Neural cell (in vitro differentiated cells): ENCODE results near the gene PARP11. TPM values are rescaled to one million over a fixed set of nuclear protein-coding genes. Genes with fewer than 3 reads are reported as not detected.
A peak's percentile ranks its signal among the peaks of the same experiment; 100 is the strongest.

Experiments used
- H2AFZ ChIP-seq: fragments of 200-600, 300-800 bp; sonication (generic), shearing (Covaris generic); 2 replicates; pipeline ENCODE4 v1.6.0; 2014; ENCODE audit warnings: low read depth, mild to moderate bottlenecking, antibody characterized with exemption, low read length, moderate library complexity
- H3F3A ChIP-seq: fragments of 200-600 bp; shearing (Covaris generic); 2 replicates; pipeline ENCODE4 v1.6.1; 2016; ENCODE audit warnings: mild to moderate bottlenecking, moderate library complexity, mixed read lengths, antibody characterized with exemption, low read length; ENCODE audit not compliant: insufficient read depth, poor library complexity, severe bottlenecking
- H3K27ac ChIP-seq: fragments of 200-600, 300-800 bp; sonication (generic), shearing (Covaris generic); 2 replicates; pipeline ENCODE4 v1.5.1; 2014; ENCODE audit warnings: mild to moderate bottlenecking, low read length, moderate library complexity
- H3K27me3 ChIP-seq: fragments of 300-800, 200-600 bp; sonication (generic), shearing (Covaris generic); 2 replicates; pipeline ENCODE4 v1.6.0; 2014; ENCODE audit warnings: mild to moderate bottlenecking, low read depth, low read length, moderate library complexity; ENCODE audit not compliant: insufficient read depth
- H3K36me3 ChIP-seq: fragments of 300-800, 200-600 bp; sonication (generic), shearing (Covaris generic); 2 replicates; pipeline ENCODE4 v1.5.1; 2014; ENCODE audit warnings: mild to moderate bottlenecking, antibody characterized with exemption, low read length, moderate library complexity; ENCODE audit not compliant: insufficient read depth
- H3K4me2 ChIP-seq: fragments of 300-800, 200-600 bp; sonication (generic), shearing (Covaris generic); 2 replicates; pipeline ENCODE4 v1.6.0; 2014; ENCODE audit warnings: mild to moderate bottlenecking, low read length
- H3K4me3 ChIP-seq: fragments of 300-800, 200-600 bp; sonication (generic), shearing (Covaris generic); 2 replicates; pipeline ENCODE4 v1.5.1; 2014; ENCODE audit warnings: mild to moderate bottlenecking, low read length, moderate library complexity
- H3K79me2 ChIP-seq: fragments of 200-600 bp; shearing (Covaris generic); replicated peaks from 2 replicates; pipeline ENCODE4 v1.6.0; 2014; ENCODE audit warnings: mild to moderate bottlenecking, low read length, moderate library complexity; ENCODE audit not compliant: insufficient read depth
- H3K9ac ChIP-seq: fragments of 300-800, 200-600 bp; sonication (generic), shearing (Covaris generic); 2 replicates; pipeline ENCODE4 v1.6.1; 2016; ENCODE audit warnings: mild to moderate bottlenecking, low read length, mixed read lengths
- H3K9me2 ChIP-seq: fragments of 200-600 bp; shearing (Covaris generic); 2 replicates; pipeline ENCODE4 v1.6.1; 2016; ENCODE audit warnings: mild to moderate bottlenecking, low read length, mixed read lengths; ENCODE audit not compliant: insufficient read depth
- H3K9me3 ChIP-seq: fragments of 200-600, 300-800 bp; sonication (generic), shearing (Covaris generic); 2 replicates; pipeline ENCODE4 v1.6.1; 2016; ENCODE audit warnings: mild to moderate bottlenecking, mixed run types, low read length, moderate library complexity, mixed read lengths
- H4K20me1 ChIP-seq: fragments of 200-600 bp; shearing (Covaris generic); 2 replicates; pipeline ENCODE4 v1.6.1; 2016; ENCODE audit warnings: mild to moderate bottlenecking, mixed run types; ENCODE audit not compliant: insufficient read depth
- EP300 ChIP-seq: fragments of 450-650 bp; conservative IDR thresholded peaks from 2 replicates; pipeline ENCODE4 v1.6.1; 2014; ENCODE audit warnings: antibody characterized with exemption, mild to moderate bottlenecking, moderate library complexity; ENCODE audit not compliant: poor library complexity, severe bottlenecking
- EZH2 ChIP-seq: fragments of 200-600, 300-800 bp; shearing (Covaris generic), sonication (generic); IDR thresholded peaks from 2 replicates; pipeline ENCODE4 v1.6.1; 2014; ENCODE audit warnings: antibody characterized with exemption, low read length, borderline replicate concordance, mild to moderate bottlenecking; ENCODE audit not compliant: insufficient read depth, poor library complexity, severe bottlenecking
- MXI1 ChIP-seq: fragments of 450-650 bp; conservative IDR thresholded peaks from 2 replicates; pipeline ENCODE4 v1.6.1; 2014; ENCODE audit warnings: antibody characterized with exemption, mild to moderate bottlenecking; ENCODE audit not compliant: poor library complexity, severe bottlenecking
- POLR2AphosphoS5 ChIP-seq: IDR thresholded peaks from 2 replicates; pipeline ENCODE4 v1.6.1; 2012
- RAD21 ChIP-seq: fragments of 450-650 bp; conservative IDR thresholded peaks from 2 replicates; pipeline ENCODE4 v1.6.1; 2014; ENCODE audit warnings: antibody characterized with exemption, mild to moderate bottlenecking, moderate library complexity
- SMC3 ChIP-seq: fragments of 450-650 bp; conservative IDR thresholded peaks from 2 replicates; pipeline ENCODE4 v1.6.1; 2014; ENCODE audit warnings: antibody characterized with exemption, mild to moderate bottlenecking, moderate library complexity; ENCODE audit not compliant: poor library complexity
- TAF1 ChIP-seq: IDR thresholded peaks from 2 replicates; pipeline ENCODE4 v1.6.1; 2012; ENCODE audit warnings: low read depth
- polyA minus RNA-seq: library from RNA; depleted of rRNA, polyadenylated mRNA; stranded (reverse); fragments of >200 nt; gene quantifications from 2 replicates; pipeline ENCODE4 v1.2.3, GENCODE V29; 2014
- polyA plus RNA-seq: library from polyadenylated mRNA; depleted of rRNA; stranded (reverse); fragments of >200 nt; gene quantifications from 2 replicates; pipeline ENCODE4 v1.2.3, GENCODE V29; 2014
- TF ChIP-seq, protein P1 (sequence below): IDR thresholded peaks from 2 replicates; pipeline ENCODE4 v1.6.1; 2012; ENCODE audit warnings: borderline replicate concordance
- TF ChIP-seq, protein P2 (sequence below): fragments of 450-650 bp; IDR thresholded peaks from 2 replicates; pipeline ENCODE4 v1.5.1; 2014; ENCODE audit warnings: antibody characterized with exemption, mild to moderate bottlenecking, moderate library complexity; ENCODE audit not compliant: poor library complexity, severe bottlenecking

The PARP11 gene, protein sequence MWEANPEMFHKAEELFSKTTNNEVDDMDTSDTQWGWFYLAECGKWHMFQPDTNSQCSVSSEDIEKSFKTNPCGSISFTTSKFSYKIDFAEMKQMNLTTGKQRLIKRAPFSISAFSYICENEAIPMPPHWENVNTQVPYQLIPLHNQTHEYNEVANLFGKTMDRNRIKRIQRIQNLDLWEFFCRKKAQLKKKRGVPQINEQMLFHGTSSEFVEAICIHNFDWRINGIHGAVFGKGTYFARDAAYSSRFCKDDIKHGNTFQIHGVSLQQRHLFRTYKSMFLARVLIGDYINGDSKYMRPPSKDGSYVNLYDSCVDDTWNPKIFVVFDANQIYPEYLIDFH
- polyA plus RNA-seq, result 16.8 and 20.3 TPM in 2 replicates
- 32.6 and 49.0 TPM in 2 replicates for polyA minus RNA-seq

DNA sequence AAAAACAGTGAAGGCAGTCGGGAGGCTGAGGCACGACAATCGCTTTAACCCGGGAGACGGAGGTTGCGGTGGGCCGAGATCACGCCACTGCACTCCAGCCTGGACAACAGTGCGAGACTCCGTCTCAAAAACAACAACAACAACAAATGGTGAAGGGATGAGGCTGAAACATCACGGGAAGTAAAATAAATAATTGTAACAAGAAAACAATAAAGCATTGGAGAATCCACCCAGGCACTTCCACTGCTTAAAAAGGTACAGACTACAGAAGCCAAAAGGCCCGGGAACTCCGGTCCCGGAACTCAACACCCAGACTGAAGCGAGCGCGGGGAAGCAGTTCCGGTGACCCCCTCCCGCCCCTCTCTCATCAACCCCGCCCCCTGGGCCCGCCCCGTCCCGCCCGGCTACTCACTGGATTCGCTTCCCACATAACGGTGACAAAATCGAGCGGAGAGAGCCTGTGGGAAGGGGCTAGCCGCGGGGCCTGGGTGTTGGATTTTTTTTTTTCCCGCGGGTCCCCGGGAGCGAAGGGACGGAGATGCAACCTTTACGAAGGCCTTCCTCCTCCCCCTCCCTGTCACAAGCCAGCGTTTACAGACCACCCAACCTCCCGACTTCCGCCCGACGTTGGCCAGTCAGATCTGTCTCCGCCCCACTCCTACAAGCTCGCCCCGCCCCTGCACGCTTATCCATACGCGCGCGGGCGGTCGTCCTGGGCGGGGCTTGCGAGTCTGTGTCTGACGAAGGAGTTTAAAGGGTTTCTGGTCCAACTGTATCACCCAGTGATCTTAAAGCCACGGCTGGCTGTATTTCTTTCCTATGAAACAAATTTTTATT is at the start of gene PARP11:
Gene PARP11, minus strand, starts transcription at position 600 of the 837 bp plus-strand sequence. Its CDS starts 170 bp downstream, at position 430.
- Histone ChIP-seq H4K20me1 (no peaks in the 10 kb centered on the region), H3K27ac (peak within 1 kb of the TSS; percentile 96), H3K4me3 (peak within 1 kb of the TSS; percentile 84), H2AFZ (peak within 1 kb of the TSS; percentile 74), H3K4me2 (peak within 1 kb of the TSS; percentile 95), H3K9ac (peak within 1 kb of the TSS; percentile 88), H3K9me3 (no peaks in the 10 kb centered on the region), H3K79me2 (peaks cover 45% of the 10 kb centered on the region), H3K9me2 (no peaks in the 10 kb centered on the region), H3K27me3 (no peaks in the 10 kb centered on the region), H3F3A (no peaks in the 10 kb centered on the region), H3K36me3 (no peaks in the 10 kb centered on the region)
- TF ChIP-seq POLR2AphosphoS5 (peak; percentile 86), EP300 (peak; percentile 60), MXI1 (peak; percentile 40), TAF1 (no peak), EZH2 (no peak), RAD21 (peak; percentile 12), SMC3 (no peak)
- TF ChIP-seq, protein P1, sequence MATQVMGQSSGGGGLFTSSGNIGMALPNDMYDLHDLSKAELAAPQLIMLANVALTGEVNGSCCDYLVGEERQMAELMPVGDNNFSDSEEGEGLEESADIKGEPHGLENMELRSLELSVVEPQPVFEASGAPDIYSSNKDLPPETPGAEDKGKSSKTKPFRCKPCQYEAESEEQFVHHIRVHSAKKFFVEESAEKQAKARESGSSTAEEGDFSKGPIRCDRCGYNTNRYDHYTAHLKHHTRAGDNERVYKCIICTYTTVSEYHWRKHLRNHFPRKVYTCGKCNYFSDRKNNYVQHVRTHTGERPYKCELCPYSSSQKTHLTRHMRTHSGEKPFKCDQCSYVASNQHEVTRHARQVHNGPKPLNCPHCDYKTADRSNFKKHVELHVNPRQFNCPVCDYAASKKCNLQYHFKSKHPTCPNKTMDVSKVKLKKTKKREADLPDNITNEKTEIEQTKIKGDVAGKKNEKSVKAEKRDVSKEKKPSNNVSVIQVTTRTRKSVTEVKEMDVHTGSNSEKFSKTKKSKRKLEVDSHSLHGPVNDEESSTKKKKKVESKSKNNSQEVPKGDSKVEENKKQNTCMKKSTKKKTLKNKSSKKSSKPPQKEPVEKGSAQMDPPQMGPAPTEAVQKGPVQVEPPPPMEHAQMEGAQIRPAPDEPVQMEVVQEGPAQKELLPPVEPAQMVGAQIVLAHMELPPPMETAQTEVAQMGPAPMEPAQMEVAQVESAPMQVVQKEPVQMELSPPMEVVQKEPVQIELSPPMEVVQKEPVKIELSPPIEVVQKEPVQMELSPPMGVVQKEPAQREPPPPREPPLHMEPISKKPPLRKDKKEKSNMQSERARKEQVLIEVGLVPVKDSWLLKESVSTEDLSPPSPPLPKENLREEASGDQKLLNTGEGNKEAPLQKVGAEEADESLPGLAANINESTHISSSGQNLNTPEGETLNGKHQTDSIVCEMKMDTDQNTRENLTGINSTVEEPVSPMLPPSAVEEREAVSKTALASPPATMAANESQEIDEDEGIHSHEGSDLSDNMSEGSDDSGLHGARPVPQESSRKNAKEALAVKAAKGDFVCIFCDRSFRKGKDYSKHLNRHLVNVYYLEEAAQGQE, result peak; percentile 41
- TF ChIP-seq, protein P2, sequence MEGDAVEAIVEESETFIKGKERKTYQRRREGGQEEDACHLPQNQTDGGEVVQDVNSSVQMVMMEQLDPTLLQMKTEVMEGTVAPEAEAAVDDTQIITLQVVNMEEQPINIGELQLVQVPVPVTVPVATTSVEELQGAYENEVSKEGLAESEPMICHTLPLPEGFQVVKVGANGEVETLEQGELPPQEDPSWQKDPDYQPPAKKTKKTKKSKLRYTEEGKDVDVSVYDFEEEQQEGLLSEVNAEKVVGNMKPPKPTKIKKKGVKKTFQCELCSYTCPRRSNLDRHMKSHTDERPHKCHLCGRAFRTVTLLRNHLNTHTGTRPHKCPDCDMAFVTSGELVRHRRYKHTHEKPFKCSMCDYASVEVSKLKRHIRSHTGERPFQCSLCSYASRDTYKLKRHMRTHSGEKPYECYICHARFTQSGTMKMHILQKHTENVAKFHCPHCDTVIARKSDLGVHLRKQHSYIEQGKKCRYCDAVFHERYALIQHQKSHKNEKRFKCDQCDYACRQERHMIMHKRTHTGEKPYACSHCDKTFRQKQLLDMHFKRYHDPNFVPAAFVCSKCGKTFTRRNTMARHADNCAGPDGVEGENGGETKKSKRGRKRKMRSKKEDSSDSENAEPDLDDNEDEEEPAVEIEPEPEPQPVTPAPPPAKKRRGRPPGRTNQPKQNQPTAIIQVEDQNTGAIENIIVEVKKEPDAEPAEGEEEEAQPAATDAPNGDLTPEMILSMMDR, result no peak

DNA sequence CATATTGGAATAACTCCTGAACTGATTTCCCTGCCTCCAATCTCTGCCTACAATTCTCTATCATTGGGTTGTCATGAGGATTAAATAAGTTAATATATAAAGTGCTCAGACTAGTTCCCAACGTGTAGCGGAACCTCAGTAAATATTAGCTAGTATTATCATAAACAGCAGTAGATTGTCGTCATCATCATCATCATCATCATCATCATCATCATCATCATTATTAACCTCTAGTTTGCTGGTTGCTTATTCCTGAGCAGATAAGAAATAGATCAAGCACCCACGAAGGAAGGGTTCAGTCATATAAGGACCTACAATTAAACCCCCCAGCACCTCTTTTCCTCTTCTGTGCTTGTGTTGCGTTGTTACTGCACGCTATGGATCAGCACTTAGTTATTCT is 48.8 kb upstream of the PARP11 start:
- Histone ChIP-seq H3K9me2 (no peaks in the 10 kb centered on the region), H3K4me3 (no peak overlapping the region), H3K36me3 (no peaks in the 10 kb centered on the region), H3K4me2 (no peak overlapping the region), H3K27me3 (no peaks in the 10 kb centered on the region), H3K9me3 (no peaks in the 10 kb centered on the region), H3K27ac (no peak overlapping the region), H3F3A (no peaks in the 10 kb centered on the region), H2AFZ (no peak overlapping the region), H4K20me1 (no peaks in the 10 kb centered on the region), H3K9ac (no peak overlapping the region), H3K79me2 (no peaks in the 10 kb centered on the region)
- no peak for TF ChIP-seq RAD21
- no peak for TF ChIP-seq POLR2AphosphoS5
- no peak for TF ChIP-seq EP300
- TF ChIP-seq EZH2, result no peak
- TF ChIP-seq, protein P1, result no peak
- TF ChIP-seq, protein P2, result no peak
- TF ChIP-seq SMC3, result no peak
- TF ChIP-seq MXI1, result no peak
- TF ChIP-seq TAF1, result no peak
